GM12892 (cell line): Measurements from ENCODE around the gene SLC2A6.

ENCODE experiments used
- DNase-seq: peaks from one replicate; pipeline ENCODE4 v3.0.0; 2011; ENCODE audit not compliant: insufficient read length
- FAIRE-seq: peaks from 2 replicates; lab custom pipeline; 2011; peaks lifted over from hg19 to GRCh38; lab: Jason Lieb, UNC
- POLR2A ChIP-seq: IDR thresholded peaks from 2 replicates; pipeline ENCODE4 v1.6.1; 2011; ENCODE audit warnings: low read depth, low read length, control low read depth
- POLR2AphosphoS5 ChIP-seq: IDR thresholded peaks from 2 replicates; pipeline ENCODE4 v1.6.1; 2011; ENCODE audit warnings: low read depth, low read length, control low read depth
- TAF1 ChIP-seq: IDR thresholded peaks from 2 replicates; pipeline ENCODE4 v1.6.1; 2011; ENCODE audit warnings: low read depth, mild to moderate bottlenecking, control low read depth, low read length, borderline replicate concordance

SLC2A6 gene

GRCh38 chr9:133471551-133472276 is 7.2 kb downstream of the SLC2A6 start:
- DNase-seq (no peak), FAIRE-seq (no peak)
- no peak for TF ChIP-seq POLR2AphosphoS5
- TF ChIP-seq POLR2A = no peak
- TF ChIP-seq TAF1 = no peak

- no peak for FAIRE-seq
- no peak for DNase-seq
- no peak for TF ChIP-seq TAF1
- no peak for TF ChIP-seq POLR2A
- no peak for TF ChIP-seq POLR2AphosphoS5
Observed at GRCh38 chr9:133470988-133471387, 7.9 kb downstream of the SLC2A6 start.

GRCh38 chr9:133470427-133470924 is 8.4 kb downstream of the SLC2A6 start:
- no peak for DNase-seq
- FAIRE-seq = no peak
- peak; percentile 50 for TF ChIP-seq POLR2A
- TF ChIP-seq TAF1 = no peak
- TF ChIP-seq POLR2AphosphoS5 = peak; percentile 65; the same call in 1 of the 2 replicates

GRCh38 chr9:133468777-133469421 is 10.0 kb downstream of the SLC2A6 start:
- TF ChIP-seq TAF1 (no peak), POLR2AphosphoS5 (peak; percentile 30; the same call in 1 of the 2 replicates), POLR2A (no peak)
- FAIRE-seq (no peak), DNase-seq (no peak)

GRCh38 chr9:133468374-133468773 is 10.5 kb downstream of the SLC2A6 start:
- TF ChIP-seq TAF1 (no peak), POLR2AphosphoS5 (no peak), POLR2A (no peak)
- DNase-seq (no peak), FAIRE-seq (no peak)

GRCh38 chr9:133467101-133467500 is 11.8 kb downstream of the SLC2A6 start:
- DNase-seq (no peak), FAIRE-seq (no peak)
- TF ChIP-seq TAF1 (no peak), POLR2AphosphoS5 (no peak; the same call in none of the 2 replicates), POLR2A (no peak)

- DNase-seq (no peak), FAIRE-seq (no peak)
- TF ChIP-seq TAF1 (no peak), POLR2AphosphoS5 (no peak), POLR2A (no peak)
Observed at GRCh38 chr9:133465984-133466383, 12.9 kb downstream of the SLC2A6 start.

GRCh38 chr9:133464638-133465037 is 14.3 kb downstream of the SLC2A6 start:
- FAIRE-seq (no peak), DNase-seq (no peak)
- no peak for TF ChIP-seq POLR2AphosphoS5
- TF ChIP-seq TAF1 = no peak
- TF ChIP-seq POLR2A = no peak

GRCh38 chr9:133463864-133464615 is 14.9 kb downstream of the SLC2A6 start:
- no peak for FAIRE-seq
- peak; percentile 26; the same call in 1 of the 2 replicates for TF ChIP-seq POLR2AphosphoS5
- TF ChIP-seq POLR2A = no peak
- DNase-seq = no peak

- no peak for FAIRE-seq
- TF ChIP-seq TAF1 (no peak), POLR2A (no peak), POLR2AphosphoS5 (no peak)
- DNase-seq = no peak
Observed at GRCh38 chr9:133463234-133463863, 15.6 kb downstream of the SLC2A6 start.

GRCh38 chr9:133461975-133462374 is 16.9 kb downstream of the SLC2A6 start:
- no peak for DNase-seq
- TF ChIP-seq TAF1 (no peak), POLR2A (no peak), POLR2AphosphoS5 (no peak)
- no peak for FAIRE-seq
